Measurements from ENCODE around the gene GALNTL6. TPM values are rescaled to one million over a fixed set of nuclear protein-coding genes. Genes with fewer than 3 reads are reported as not detected.

Gene GALNTL6
- total and polyA plus RNA-seq, 2 donors from 2014 or later, result 0.60 TPM; not detected in 1

DNA sequence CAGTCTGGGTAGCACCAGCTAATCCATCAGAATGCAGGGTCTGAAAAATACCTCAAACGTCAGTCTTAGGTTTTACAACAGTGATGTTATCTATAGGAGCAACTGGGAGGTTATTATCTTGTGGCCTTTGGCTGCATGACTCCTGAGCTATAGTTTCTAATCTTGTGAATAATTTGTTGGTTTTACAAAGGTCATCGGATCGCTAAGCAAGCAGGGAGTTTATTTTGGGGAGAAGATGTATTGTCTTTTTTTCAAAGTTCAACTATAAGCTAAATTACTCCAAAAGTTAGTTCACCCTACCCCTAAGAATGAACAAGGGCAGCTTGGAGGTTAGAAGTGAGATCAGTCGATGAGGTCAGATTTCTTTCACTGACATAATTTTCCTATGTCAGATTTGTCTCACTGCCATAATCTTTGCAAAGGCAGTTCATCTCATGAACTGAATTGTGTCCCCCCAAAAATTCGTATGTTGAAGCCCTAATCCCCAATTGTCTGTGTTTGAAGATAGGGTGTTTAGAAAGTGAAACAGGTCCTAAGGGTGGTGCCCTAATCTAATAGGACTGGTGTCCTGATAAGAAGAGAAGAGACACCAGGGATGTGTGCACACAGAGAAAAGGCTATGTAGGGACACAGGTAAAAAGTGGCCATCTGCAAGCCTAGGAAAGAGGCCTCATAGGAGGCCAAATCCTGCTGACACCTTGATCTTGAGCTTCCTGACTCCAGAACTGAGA is 1179.6 kb downstream of the GALNTL6 start:
- TF ChIP-seq, protein P1, sequence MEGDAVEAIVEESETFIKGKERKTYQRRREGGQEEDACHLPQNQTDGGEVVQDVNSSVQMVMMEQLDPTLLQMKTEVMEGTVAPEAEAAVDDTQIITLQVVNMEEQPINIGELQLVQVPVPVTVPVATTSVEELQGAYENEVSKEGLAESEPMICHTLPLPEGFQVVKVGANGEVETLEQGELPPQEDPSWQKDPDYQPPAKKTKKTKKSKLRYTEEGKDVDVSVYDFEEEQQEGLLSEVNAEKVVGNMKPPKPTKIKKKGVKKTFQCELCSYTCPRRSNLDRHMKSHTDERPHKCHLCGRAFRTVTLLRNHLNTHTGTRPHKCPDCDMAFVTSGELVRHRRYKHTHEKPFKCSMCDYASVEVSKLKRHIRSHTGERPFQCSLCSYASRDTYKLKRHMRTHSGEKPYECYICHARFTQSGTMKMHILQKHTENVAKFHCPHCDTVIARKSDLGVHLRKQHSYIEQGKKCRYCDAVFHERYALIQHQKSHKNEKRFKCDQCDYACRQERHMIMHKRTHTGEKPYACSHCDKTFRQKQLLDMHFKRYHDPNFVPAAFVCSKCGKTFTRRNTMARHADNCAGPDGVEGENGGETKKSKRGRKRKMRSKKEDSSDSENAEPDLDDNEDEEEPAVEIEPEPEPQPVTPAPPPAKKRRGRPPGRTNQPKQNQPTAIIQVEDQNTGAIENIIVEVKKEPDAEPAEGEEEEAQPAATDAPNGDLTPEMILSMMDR (IDR thresholded peaks at IDR 0.05; ENCODE audit: borderline replicate concordance, extremely low read depth, insufficient read depth), result no peak
- no peaks in the 10 kb centered on the region for H3K9me3 ChIP-seq (ENCODE audit: control insufficient read depth in 2 of 3, insufficient read depth in 1 of 3, low read length in 3 of 3)
- H3K9ac ChIP-seq (ENCODE audit: low read length in 3 of 3), result no peak overlapping the region
- H3K27me3 ChIP-seq (ENCODE audit: control insufficient read depth, insufficient read depth, low read length), result no peaks in the 10 kb centered on the region
- FAIRE-seq, result no peak
- H3K4me1 ChIP-seq (ENCODE audit: control insufficient read depth in 2 of 3, insufficient read depth in 2 of 3, low read depth in 1 of 3, low read length in 3 of 3), result no peaks in the 10 kb centered on the region
- H3K27ac ChIP-seq (ENCODE audit: low read depth in 2 of 2, low read length in 2 of 2), result no peak overlapping the region
- DNase-seq, result no peak
- no peaks in the 10 kb centered on the region for H3K36me3 ChIP-seq (ENCODE audit: control insufficient read depth in 2 of 3, insufficient read depth in 3 of 3, low read length in 3 of 3)
- intact Hi-C loops (cut with DNase I), result no loop called here
- no peak overlapping the region for H3K4me3 ChIP-seq (ENCODE audit: low read length in 3 of 3)

DNA sequence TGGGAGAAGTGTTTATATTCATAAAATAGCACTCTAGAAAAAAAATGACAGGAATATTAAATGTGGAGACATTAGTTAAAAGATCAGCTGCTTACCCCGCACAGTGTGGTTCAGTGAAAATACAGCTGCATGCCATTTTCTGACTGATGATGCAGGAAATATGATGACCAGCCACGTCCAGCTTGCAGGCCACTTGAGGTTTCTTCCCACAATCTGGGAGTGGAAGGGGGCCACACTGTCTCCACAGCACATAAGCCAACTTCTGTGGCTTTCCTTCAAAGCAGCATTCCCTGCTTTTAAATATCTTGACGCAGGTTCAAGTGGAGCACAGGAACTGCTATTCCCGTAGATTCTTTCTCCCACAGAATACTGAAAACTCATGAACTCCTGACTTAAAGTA is 1182.0 kb downstream of the GALNTL6 start:
- TF ChIP-seq, protein P1 (IDR thresholded peaks at IDR 0.05; ENCODE audit: borderline replicate concordance, extremely low read depth, insufficient read depth), result no peak
- H3K9me3 ChIP-seq (ENCODE audit: control insufficient read depth in 2 of 3, insufficient read depth in 1 of 3, low read length in 3 of 3), result no peaks in the 10 kb centered on the region
- no peak overlapping the region for H3K4me3 ChIP-seq (ENCODE audit: low read length in 3 of 3)
- DNase-seq (no peak), FAIRE-seq (no peak)
- no peaks in the 10 kb centered on the region for H3K27me3 ChIP-seq (ENCODE audit: control insufficient read depth, insufficient read depth, low read length)
- H3K9ac ChIP-seq (ENCODE audit: low read length in 3 of 3), result no peak overlapping the region
- intact Hi-C loops (cut with DNase I), result no loop called here
- H3K36me3 ChIP-seq (ENCODE audit: control insufficient read depth in 2 of 3, insufficient read depth in 3 of 3, low read length in 3 of 3), result no peaks in the 10 kb centered on the region
- H3K4me1 ChIP-seq (ENCODE audit: control insufficient read depth in 2 of 3, insufficient read depth in 2 of 3, low read depth in 1 of 3, low read length in 3 of 3), result no peaks in the 10 kb centered on the region
- no peak overlapping the region for H3K27ac ChIP-seq (ENCODE audit: low read depth in 2 of 2, low read length in 2 of 2)

DNA sequence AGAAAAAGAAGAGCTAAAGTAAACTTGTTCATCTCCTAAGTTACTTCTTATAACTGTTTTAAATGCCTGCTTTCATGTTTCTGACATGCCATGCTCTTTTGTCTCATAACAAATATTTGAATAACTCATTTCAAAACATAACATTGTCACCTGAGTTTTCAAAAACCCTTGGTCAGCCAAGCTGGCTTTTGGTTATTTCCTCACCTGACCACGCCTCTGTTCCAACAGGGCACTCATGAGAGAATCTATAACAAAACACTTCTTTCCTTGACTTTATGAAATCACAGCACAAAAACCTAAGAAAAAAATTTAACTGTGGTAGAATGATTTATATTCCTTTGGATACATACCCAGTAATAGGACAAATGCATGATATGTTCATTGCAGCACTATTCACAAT is 1182.5 kb downstream of the GALNTL6 start:
- FAIRE-seq, result no peak
- Histone ChIP-seq H3K27ac (ENCODE audit: low read depth in 2 of 2, low read length in 2 of 2) (no peak overlapping the region), H3K9ac (ENCODE audit: low read length in 3 of 3) (no peak overlapping the region), H3K9me3 (ENCODE audit: control insufficient read depth in 2 of 3, insufficient read depth in 1 of 3, low read length in 3 of 3) (no peaks in the 10 kb centered on the region), H3K4me3 (ENCODE audit: low read length in 3 of 3) (no peak overlapping the region), H3K27me3 (ENCODE audit: control insufficient read depth, insufficient read depth, low read length) (no peaks in the 10 kb centered on the region), H3K4me1 (ENCODE audit: control insufficient read depth in 2 of 3, insufficient read depth in 2 of 3, low read depth in 1 of 3, low read length in 3 of 3) (no peaks in the 10 kb centered on the region), H3K36me3 (ENCODE audit: control insufficient read depth in 2 of 3, insufficient read depth in 3 of 3, low read length in 3 of 3) (no peaks in the 10 kb centered on the region)
- TF ChIP-seq, protein P1 (IDR thresholded peaks at IDR 0.05; ENCODE audit: borderline replicate concordance, extremely low read depth, insufficient read depth), result no peak
- no peak for DNase-seq
- intact Hi-C loops (cut with DNase I), result no loop called here

Data from kidney (tissue), 14 donors.